Activated CD8-positive, alpha-beta memory T cell treated with anti-CD3 and anti-CD28 coated beads, Interleukin-2, amount 50 U/mL, for 48 hours (primary cell): ENCODE results near the gene TLCD3A.
"Not testable (repeated sequence)": the region's sequence is repeated elsewhere in the genome, so short reads cannot be mapped to it uniquely, and the experiment has no call there.

ENCODE experiments used
- DNase-seq: peaks from one replicate; pipeline ENCODE4 v3.0.0-alpha.2; 2020

TLCD3A gene

DNA sequence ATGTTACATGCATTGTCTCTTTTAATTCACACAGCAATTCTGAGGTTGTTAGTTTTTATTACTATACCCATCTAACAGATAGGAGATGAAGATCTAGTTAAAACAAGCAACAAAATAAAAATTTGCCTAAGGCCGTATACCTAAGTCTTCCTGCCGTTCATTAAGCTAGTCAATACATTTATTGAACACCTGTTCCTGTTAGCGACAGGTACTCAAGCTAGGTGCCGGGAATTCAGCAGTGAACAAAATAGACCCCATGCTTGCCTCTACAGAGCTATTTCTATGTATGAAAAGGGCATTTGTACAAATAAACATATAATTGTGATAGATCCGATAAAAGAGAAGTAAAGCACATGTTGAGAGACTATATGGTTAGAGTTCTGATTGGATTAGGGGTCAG, 14.3 kb upstream of the TLCD3A start:
- no peak for DNase-seq

DNA sequence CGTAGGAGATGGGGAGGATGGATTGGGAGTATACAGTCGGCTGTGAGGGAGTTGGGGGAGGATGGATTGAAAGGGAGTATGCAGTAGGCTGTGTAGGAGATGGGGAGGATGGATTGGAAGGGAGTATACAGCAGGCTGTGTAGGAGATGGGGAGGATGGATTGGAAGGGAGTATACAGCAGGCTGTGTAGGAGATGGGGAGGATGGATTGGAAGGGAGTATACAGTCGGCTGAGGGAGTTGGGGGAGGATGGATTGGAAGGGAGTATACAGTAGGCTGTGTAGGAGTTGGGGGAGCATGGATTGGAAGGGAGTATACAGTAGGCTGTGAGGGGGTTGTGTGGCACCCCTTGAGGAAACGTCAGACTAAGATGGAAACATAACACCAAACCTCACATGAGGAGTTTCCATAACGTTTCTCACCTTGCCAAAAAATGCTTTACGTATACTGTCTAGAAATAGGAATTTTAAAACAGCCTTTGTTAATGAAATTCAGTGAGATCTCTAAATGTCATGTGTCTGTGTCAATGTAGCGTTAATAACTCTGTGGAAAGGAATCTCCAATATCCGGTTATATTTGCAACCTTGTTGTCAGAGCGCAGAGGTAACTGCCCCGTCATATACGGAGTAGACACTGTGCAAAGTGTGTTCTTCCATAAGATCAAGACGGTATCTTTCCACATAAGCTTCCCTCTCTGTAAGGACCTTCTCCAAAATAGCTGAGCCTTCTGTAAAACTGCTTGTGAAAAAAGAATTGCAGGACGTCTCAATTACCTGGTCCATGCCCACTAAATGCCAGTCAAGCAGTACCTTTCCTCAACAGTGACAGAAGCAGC, 11.5 kb upstream of the TLCD3A start:
- DNase-seq = no peak

DNA sequence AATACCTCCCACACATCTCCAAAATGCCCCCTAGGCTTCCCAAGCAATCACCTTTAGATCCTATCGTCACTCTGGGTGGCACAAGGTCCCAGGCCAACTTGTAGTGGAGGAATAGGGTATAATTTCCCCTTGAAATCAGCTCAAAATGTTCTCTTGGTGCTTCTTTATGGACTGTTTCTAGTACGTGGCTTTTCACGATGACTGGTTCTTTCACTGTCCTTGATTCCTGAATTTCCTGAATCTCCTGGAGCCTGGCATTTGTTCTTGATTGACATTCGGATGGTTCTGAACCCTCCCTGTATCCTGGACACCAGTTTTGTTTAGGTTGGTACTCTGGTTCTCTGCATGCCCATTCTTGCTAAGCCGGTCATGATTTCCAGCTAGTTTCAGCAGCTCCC, 10.9 kb upstream of the TLCD3A start:
- DNase-seq = no peak

DNA sequence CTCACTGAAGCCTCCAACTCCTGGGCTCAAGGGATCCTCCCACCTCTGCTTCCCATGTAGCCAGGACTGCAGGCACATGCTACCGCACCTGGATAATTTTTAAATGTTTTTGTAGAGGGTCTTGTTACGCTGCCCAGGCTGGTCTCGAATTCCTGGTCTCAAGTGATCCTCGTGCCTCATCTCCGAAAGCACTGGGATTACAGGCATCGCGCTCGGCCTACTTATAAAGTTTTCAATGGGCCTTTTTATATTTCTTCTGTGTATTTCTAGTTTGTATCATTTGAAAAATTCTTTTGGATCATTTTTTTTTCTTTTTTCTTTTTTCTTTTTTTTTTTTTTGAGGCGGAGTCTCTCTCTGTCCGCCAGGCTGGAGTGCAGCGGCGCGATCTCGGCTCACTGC, 7.3 kb upstream of the TLCD3A start:
- no peak for DNase-seq

DNA sequence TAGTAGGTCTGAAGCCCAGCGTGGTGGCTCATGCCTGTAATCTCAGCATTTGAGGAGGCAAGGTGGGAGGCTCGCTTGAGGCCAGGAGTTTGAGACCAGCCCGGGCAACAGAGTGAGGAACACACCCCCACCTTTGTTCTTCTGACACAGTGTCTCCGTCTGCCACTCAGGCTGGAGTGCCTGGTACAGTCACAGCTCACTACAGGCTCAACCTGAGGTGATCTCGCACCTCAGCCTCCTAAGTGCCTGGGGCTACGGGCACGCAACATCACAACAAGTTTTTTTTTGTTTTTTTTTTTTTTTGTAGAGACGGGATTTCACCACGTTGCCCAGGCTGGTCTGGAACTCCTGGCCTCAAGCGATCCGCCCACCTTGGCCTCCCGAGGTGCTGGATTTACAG, 6.7 kb upstream of the TLCD3A start:
- DNase-seq = no peak

DNA sequence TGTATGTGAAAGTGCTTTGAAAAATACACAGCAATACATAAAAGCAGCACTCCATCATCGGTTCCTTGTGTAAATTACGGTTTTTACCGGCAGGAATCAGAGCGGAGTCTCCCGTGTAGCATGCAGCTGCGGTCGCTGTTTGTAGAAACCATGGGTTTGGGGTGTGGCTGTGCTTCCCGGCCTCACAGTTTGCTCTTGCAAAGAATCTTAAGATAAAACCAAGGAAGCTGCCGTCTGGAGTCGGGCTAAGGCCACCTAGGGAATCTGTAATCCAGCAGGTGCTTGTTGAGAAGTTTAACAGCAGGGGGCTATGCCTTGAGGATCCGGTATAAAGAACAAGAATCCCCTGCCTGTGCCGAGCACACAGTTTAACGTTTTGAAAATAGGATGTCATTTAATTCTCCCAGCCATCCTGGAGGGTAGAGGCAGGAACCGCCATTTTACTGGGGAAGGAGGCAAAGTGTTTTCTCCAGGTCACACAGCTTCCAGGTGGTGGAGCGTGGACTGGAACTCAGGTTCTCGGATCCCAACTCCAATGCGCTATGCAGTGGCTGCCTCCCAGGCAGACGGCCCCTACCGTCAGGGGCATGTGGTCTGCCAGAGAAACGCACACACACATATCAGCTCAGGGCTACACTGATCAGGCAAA, 6.0 kb upstream of the TLCD3A start:
- DNase-seq = no peak

DNA sequence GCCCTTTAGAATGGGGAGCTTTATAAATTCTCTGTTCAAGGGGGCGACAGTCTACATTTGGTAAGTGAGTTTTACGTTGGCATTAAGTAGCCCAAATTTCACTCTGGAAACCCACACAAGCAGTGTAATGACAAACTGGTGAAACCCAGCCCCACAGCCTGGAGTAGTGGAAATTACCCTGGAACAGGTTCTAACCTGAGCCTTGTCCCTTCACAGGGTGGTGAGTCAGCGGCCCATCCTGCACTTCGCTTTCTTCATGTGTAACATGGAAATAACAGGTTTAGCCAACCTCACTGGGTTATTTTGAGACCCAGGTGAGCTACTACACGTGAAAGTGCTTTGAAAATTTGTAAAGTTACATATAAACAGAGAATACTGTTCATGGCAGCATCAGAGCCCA, 3.5 kb upstream of the TLCD3A start:
- DNase-seq = no peak

DNA sequence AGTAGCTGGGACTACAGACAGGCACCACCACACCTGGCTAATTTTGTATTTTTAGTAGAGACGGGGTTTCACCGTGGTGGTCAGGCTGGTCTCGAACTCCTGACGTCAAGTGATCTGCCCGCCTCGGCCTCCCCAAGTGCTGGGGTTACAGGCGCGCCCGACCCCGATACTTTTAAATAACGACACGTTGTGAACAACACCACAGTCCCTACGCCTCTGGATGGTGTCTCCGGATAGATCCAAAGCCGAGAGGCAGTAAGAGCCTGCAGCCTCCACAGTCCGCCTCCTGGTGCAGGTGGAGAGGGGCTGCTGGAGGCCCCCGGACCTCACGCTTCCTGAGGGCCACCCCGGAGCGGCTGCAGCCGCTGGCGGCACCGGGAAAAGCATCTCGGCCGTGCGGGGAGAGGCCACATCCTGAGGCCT, 741 bp upstream of the TLCD3A start:
- no peak for DNase-seq

DNA sequence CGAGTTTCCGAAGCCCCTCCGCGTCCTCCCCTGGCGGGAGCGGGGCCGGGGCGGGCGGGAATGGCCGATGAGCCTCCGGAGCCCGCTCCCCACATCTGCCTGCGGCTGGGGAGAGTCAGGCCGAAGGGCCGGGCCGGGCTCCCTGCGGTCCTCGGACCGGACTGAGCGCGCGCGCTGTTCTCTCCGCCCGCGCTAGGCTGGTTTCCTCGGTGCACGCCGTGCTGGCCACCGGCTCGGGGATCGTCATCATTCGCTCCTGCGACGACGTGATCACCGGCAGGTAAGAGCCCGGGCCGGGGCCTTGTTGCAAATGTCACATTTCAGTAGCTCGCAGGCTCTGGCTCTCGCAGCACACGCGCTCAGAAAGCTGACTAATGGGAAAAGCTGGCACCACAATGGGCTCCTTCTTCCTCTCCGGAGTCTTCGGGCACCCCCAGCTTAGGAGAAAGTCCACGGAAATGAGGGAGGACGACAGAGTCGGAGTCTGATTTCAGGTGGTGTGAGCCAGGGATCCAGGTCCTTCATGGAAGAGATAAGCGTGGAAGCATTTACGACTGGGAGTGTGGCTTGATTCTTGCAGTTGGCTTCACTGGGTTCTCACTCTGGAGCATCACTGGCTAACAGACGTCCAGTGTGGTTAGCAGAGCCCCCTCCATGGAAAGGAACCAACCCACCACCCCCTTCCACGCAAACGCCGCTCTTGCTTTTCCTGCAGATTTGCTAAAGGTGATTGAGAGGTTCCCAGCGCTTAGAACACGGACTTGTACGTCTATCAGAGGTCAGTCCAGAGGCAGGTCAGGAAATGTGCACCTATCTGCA, 715 bp downstream of the TLCD3A start:
- DNase-seq = peak; percentile 76

DNA sequence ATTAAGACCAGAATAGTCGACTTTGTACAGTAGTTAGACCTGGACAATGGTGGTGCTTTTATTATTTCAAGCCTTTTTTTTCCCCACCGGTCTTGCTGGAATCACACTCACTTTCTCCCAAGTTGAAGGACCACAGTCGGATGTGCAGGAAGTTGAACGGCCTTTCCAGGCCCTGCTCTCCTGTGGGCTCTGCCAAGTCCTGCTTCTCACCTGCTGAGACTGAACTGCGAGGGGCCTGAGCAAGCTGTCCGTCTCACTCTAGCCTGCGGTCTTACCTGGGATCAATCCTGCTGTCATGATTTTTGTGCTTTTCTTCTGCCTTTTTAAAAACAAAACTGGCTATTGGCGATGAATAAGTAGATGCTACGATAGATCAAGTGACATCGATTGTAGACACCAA, 1.3 kb downstream of the TLCD3A start:
- DNase-seq = no peak

DNA sequence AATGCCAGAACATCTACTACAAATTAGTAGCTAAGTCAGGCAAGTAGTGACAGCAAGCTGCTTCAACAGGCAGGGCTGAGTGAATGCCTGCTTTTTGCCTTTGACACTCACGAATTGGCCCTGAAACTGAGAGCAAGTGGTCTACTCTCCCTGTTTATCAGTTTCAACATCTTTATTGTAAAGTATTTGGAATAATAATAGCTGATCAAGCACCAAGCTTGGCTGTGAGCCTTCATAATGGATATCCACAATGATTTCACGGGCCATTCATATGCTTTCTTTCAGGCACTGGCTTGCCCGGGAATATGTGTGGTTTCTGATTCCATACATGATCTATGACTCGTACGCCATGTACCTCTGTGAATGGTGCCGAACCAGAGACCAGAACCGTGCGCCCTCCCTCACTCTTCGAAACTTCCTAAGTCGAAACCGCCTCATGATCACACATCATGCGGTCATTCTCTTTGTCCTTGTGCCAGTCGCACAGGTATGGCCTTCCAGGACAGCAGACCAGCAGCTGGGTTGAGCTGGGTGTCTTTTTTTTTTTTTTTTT, 5.2 kb downstream of the TLCD3A start:
- no peak for DNase-seq

DNA sequence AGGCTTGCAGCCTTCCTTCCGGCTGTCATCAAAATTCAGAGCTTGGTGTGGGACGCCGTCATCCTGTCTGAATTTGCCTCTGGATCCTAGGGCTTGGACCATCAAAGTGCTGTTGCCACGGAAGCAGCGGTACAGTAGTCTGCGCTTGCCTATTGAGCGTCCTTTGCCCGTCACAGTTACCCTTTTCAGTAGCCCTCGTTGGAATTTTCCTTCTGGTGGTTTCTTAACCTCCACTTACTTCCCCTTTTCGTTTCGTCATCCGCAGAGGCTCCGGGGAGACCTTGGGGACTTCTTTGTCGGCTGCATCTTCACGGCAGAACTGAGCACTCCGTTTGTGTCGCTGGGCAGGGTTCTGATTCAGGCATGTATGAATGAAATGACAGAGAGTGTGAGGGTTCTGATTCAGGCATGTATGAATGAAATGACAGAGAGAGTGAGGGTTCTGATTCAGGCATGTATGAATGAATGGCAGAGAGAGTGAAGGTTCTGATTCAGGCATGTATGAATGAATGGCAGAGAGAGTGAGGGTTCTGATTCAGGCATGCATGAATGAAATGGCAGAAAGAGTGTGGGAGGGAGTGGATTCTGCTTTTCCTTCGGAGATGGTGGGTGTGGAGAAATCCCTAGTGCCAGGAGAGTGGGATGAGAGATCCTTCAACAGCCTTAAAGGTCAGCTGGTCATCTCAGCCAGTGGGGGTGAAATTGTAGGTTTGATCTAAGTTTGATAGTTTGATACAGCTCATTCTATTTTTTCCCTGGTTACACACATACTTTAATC, 8.0 kb downstream of the TLCD3A start:
- DNase-seq = no peak

DNA sequence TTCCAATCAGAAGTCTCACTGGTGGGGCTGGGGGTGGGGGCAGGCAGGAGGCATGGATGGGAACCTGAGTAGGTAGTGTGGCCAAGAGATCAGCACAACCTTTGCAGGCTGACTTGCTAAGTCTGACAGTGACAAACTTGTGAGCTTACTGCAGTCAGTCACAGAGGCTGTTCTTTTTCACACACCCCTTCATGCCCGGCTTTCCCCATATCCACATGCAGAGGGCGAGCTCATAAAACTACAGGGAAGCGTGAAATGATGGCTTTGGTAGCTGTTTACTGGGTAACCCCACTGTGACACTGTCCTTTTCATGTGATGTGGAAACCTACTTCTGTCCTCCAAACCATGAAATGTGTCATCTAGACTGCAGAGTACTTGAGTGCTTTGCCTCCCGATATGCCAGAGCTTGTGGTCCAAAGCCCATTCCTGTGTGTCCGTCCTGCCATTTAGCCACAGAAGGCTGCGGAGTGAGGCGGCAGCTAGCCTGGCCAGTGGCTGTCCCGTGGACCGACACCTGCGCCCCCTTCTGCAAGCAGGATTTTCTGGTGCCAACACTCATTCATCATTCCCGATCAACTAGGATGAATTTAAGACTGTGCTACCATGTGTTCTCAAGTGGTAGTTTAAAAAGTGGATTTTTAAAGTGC, 9.9 kb downstream of the TLCD3A start:
- no peak for DNase-seq

DNA sequence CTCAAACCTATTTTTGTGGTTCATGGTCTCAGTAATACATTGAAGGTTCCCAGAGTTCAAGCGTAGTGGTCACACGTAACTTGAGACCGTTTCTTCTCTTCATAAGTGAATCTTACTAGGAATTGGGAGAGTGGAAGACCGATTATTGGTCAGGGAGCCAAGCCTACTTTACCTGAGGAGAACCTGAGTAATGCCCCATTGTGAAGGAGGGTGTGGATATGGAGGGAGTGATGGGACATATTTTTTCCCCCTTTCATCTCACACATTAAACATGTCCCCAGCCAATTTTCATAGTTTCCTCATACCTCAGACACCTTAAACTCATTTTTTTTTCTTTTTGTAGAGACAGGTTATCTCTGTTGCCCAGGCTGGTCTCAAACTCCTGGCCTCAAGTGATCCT, 10.7 kb downstream of the TLCD3A start:
- no peak for DNase-seq

DNA sequence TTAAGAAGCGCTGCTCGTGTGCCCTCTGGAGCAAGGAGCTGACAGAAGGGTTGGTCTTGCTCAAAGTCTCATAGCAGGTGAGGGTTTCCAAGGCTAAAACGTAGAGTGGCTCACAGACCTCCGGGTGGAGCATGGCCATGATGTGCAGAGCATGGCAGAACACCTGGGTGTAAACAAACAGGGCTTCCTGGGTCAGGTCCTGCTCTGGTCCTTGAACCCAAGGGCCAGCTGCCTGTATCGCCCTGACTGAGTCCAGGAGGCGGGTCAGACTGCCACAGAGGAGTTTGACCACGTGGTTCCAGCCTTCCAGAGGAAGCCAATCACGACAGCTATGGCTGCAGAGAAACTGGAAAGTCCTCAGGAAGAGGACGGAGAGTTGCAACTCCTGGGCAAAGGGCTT, 12.5 kb downstream of the TLCD3A start:
- DNase-seq = no peak

DNA sequence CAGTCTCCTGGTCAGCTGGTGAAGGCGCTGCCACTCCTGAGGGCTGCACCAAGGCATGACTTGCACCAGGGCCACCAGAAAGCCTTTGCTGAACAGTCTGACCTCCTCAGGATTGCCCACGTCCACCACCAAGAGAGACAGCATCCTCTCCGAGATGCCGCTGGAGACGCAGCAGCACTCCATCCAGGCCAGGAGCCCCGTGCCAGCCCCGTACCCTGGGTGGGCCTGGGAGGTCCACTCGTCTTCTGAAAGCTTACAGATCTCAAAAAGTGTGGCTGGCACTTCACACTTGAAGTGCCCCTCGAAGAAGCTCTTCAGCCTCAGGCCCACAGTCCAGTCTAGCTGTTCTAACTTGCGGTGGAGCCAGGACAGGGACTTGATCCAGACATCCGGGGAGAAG, 13.0 kb downstream of the TLCD3A start:
- no peak for DNase-seq

DNA sequence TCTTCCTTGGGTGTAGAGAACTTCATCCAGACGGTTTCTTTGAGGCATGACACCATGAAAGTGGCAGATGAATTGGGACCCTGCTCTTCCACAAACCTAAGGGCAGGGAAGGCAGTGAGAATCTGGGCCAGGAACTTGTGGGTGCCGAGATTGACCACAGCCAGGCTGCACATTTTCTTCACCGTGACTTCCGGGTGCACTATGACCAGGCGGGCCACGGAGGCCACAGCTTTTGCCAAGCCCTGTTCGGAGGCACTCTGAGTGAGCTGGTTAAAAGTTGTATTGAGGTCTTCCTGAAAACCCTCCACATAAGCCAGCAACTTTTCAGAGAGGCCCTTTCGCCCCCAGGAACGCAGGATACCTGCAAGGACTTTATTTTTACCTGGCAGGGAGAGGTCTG, 13.8 kb downstream of the TLCD3A start:
- DNase-seq = no peak

DNA sequence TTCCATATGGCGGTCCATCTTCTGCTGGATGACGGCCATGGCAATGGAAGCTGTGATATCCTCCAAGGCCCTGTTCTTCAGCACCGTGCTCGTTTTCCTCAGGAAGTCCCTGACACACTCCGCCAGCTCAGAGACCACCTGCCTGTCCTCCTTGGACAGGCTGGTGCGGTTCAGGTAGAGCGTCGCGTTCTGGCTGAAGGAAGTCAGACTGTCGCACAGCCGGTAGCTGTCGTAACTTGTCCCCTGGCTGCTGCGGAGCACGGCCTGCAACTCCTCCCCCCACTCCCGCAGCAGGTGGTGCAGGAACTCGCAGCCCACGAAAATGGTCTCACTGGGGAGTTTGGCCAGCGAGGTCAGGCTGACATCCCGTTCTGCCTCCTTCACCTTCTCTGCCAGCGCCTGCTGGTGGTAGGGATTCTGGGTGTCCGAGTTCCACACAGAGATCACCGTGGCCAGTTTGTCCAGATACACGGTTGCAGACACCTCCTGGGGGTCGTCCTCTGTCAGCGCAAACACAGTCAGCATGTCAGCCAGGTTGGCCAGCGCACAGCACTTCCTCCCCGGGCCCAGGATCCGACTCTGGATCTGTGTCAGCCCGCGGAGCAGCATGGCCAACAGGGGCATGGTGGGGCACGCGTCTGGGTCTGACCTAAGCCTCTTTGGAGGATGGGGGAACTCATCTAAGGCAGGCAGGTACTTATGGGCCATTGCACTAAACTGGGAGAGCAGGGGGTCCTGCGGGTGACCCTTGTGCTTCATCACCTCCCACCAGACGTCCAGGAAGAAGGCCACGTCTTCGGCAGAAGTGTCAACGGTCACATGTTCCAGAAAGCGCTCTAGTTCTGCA, 14.6 kb downstream of the TLCD3A start:
- no peak for DNase-seq

DNA sequence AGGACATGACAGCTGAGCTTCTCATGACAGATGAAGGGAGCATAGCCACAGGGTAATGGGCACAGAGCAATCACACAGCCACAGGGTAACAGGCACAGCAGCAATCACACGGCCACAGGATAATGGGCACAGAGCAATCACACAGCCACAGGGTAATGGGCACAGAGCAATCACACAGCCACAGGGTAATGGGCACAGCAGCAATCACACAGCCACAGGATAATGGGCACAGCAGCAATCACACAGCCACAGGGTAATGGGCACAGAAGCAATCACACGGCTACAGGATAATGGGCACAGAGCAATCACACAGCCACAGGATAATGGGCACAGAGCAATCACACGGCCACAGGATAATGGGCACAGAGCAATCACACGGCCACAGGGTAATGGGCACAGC, 16.2 kb downstream of the TLCD3A start:
- DNase-seq = not testable (repeated sequence)

DNA sequence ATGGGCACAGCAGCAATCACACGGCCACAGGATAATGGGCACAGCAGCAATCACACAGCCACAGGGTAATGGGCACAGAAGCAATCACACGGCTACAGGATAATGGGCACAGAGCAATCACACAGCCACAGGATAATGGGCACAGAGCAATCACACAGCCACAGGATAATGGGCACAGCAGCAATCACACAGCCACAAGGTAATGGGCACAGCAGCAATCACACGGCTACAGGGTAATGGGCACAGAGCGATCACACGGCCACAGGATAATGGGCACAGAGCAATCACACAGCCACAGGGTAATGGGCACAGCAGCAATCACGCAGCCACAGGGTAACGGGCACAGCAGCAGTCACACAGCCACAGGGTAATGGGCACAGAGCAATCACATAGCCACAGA, 17.0 kb downstream of the TLCD3A start:
- DNase-seq = not testable (repeated sequence)

DNA sequence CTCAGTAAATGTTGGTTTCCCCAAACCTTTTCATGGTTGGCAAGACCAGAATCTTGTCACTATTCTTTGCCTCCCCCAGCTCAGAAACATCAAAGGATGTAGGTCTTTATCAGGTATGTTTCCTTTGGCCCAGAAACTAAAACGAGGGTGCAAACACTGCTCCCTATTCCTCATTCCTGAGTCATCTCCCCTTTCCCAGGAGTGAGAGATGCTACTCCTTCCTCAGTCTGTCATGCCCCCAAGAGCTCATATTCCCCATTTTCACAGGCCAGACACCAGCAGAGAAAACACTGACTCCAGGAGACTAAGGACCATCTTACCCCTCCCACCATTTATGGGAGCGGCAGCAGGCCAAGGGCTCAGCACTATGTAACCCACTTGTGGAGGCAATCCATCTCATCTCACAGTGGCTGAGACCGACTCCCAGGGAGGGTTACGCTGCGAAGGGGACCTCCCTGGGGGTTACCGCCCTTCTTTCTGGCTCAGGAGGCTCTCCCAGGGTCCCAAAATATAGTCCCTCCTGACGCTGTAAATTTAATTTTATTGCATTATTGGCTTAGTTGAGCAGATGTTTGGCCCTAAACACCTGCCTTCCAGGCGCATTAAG, 18.1 kb downstream of the TLCD3A start:
- no peak for DNase-seq
